Cardiac fibroblast (primary cell): ENCODE data around the gene SLC12A7.

Experiments used
- DNase-seq, 2 donors: peaks; one replicate each; pipeline versions ENCODE4 v3.0.0 to v3.0.0-alpha.2; 2010; ENCODE audit warnings: low read depth in 2 of 2
- H3K4me3 ChIP-seq, 2 donors: replicated peaks in 1 of 2; 1 replicate in 1 of 2; 2 replicates in 1 of 2; pipeline ENCODE4 v1.5.1; 2011; ENCODE audit warnings: low read depth in 2 of 2, low read length in 2 of 2, mild to moderate bottlenecking in 2 of 2, moderate library complexity in 1 of 2
- CTCF ChIP-seq: IDR thresholded peaks from one replicate; pipeline ENCODE4 v1.5.1; 2011; ENCODE audit warnings: low read depth, mild to moderate bottlenecking, low read length, inconsistent platforms

Gene SLC12A7

GRCh38 chr5:1043327-1043726, 68.5 kb downstream of the SLC12A7 start:
- no peak for TF ChIP-seq CTCF
- H3K4me3 ChIP-seq: no peak overlapping the region
- no peak for DNase-seq

GRCh38 chr5:1042626-1043025, 69.2 kb downstream of the SLC12A7 start:
- no peak for DNase-seq
- no peak for TF ChIP-seq CTCF
- no peak overlapping the region for H3K4me3 ChIP-seq

- DNase-seq: no peak
- H3K4me3 ChIP-seq: no peak overlapping the region
- TF ChIP-seq CTCF: no peak
Observed at GRCh38 chr5:1041225-1042143, 70.4 kb downstream of the SLC12A7 start.

- DNase-seq: no peak
- no peak overlapping the region for H3K4me3 ChIP-seq
- no peak for TF ChIP-seq CTCF
Observed at GRCh38 chr5:1040571-1040970, 71.3 kb downstream of the SLC12A7 start.

GRCh38 chr5:1039706-1040260, 72.1 kb downstream of the SLC12A7 start:
- no peak overlapping the region for H3K4me3 ChIP-seq
- no peak for DNase-seq
- no peak for TF ChIP-seq CTCF

- DNase-seq: no peak
- no peak for TF ChIP-seq CTCF
- no peak overlapping the region for H3K4me3 ChIP-seq
Observed at GRCh38 chr5:1039210-1039548, 72.7 kb downstream of the SLC12A7 start.
